Measurements from ENCODE around the gene GAS2. TPM values are rescaled to one million over a fixed set of nuclear protein-coding genes. Genes with fewer than 3 reads are reported as not detected.
"Not testable (repeated sequence)": the region's sequence is repeated elsewhere in the genome, so short reads cannot be mapped to it uniquely, and the experiment has no call there.

Gene GAS2
- 10 to 100 TPM in 2 of 4 donors, 1 to 10 TPM in 2; 8.6 to 13.5 (median 10.2) TPM for polyA plus RNA-seq (ENCODE audit: insufficient read length in 4 of 4)

DNA sequence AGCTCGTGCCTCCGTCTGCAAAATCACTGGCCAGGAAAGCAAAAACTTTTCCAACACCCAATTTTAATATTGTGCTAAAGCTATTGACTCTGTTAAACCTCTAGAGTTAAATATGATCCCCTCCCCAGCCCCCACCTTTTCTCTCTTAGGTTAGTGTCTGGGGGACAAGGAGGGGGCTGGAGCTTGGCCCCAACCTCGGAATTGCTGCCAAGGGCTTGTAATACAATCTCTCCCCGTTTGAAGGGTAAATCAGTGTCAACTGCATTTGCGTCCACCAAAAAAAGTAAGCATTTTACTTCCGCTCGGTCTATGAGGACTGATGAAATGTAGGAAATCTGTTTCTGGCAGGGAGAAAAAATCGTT is at the start of gene GAS2:
Gene GAS2 (plus strand): TSS at position 287 of the 363 bp plus-strand sequence. CDS start 8,259 bp downstream, outside the sequence.
- no peak for DNase-seq (ENCODE audit: low read depth in 4 of 4, low spot score in 3 of 4)

- no peak for DNase-seq (ENCODE audit: low read depth in 4 of 4, low spot score in 3 of 4)
Observed at GRCh38 chr11:22617868-22618267, 48.5 kb upstream of the GAS2 start.

DNA sequence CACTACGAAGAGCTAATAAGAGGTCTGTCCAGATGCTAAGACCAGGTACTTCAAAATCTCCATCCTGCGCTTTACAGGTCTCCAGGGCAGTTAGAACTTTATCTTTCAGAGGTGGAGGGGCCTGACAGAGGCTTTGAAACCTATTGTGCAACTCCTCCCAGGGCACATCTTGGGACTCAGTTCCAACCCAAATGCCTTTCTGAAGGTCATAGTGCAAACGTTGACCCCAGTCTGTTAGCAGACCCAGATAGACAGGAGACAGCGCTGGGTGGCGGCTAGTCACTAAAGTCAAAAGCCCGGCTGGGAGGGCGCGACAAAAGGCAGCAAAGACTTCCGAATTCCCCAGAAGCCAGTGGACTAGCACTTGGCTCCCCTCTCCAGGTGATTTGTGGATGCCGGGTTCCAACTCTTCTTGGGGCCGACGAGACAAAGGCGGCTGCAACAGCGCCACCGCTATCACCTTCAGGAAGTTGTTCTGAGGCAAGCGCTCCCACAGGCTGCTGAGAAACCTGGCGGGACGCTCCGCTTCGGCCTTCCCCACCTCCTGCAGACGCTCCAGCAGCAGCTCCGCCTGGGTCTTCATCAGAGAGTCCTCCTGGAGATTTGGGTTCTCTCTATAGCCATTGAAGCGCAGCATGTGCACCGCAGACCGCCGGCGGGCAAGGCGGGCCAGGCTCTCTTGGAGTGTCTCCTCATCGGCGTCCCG is 41.5 kb upstream of the GAS2 start:
- DNase-seq (ENCODE audit: low read depth in 4 of 4, low spot score in 3 of 4): peak in 3 of 4 donors; percentile 51 to 58 (median 51)

GRCh38 chr11:22625448-22626287 is 40.7 kb upstream of the GAS2 start, which contains the start of gene FANCF:
Gene FANCF (minus strand): TSS chr11:22625823. CDS start chr11:22625810, 13 bp downstream.
- peak; percentile 98 to 99 (median 99) for DNase-seq (ENCODE audit: low read depth in 4 of 4, low spot score in 3 of 4)

- DNase-seq (ENCODE audit: low read depth in 4 of 4, low spot score in 3 of 4): no peak
Observed at GRCh38 chr11:22626573-22627239, 39.7 kb upstream of the GAS2 start.

DNA sequence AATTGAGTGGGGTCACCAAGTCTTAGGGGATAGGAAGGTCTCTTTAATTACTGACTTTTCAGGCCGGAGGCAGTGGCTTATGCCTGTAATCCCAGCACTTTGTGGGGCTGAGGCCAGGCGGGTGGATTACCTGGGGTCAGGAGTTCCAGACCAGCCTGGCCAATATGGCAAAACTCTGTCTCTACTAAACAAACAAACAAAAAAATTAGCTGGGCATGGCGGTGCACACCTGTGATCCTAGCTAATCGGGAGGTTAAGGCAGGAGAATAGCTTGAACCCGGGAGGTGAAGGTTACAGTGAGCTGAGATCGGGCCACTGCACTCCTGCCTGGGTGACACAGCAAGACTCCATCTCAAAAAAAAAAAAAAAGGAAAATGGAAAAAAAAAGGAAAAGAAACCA is 39.0 kb upstream of the GAS2 start:
- DNase-seq (ENCODE audit: low read depth in 4 of 4, low spot score in 3 of 4): no peak

- no peak for DNase-seq (ENCODE audit: low read depth in 4 of 4, low spot score in 3 of 4)
Observed at GRCh38 chr11:22633354-22633902, 33.0 kb upstream of the GAS2 start.

DNA sequence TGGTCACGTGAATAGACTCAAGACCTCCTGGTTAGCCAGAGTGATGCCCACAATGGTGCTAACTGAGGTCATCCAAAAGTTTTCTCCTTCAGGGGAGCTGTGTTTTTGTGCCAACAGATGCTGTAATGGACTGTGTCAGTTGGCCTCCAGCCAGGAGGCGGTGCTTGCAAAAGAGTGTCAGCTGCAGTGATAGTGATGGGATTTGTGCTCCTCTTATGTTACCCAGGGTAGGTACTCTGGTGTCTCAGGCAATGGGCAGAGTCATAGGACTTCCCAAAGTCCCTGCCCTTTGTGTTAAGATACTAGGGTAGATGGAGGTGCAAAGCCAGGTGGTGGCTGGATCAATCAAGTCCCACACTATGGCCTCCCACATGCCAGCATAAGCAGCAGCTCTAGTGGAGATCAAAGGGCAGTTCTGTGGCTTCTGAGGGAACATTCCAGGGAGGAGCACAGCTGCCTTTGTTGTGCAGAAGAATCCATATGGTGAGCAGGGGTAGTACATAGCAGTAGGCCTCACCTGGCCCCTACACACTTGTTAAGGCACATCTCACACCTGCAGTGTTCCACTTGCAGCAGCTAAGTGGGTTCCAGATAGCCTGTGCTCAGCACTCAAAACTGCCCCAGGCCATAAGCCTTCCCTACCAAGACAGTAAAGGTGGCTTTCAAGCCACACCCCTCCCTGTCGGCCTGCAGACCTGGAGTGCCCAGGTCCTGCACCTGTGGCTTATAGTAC is 31.3 kb upstream of the GAS2 start:
- no peak for DNase-seq (ENCODE audit: low read depth in 4 of 4, low spot score in 3 of 4)

- no peak for DNase-seq (ENCODE audit: low read depth in 4 of 4, low spot score in 3 of 4)
Observed at GRCh38 chr11:22635689-22636088, 30.7 kb upstream of the GAS2 start.

- DNase-seq (ENCODE audit: low read depth in 4 of 4, low spot score in 3 of 4): no peak
Observed at GRCh38 chr11:22640862-22641261, 25.5 kb upstream of the GAS2 start.

- no peak for DNase-seq (ENCODE audit: low read depth in 4 of 4, low spot score in 3 of 4)
Observed at GRCh38 chr11:22641559-22641958, 24.9 kb upstream of the GAS2 start.

DNA sequence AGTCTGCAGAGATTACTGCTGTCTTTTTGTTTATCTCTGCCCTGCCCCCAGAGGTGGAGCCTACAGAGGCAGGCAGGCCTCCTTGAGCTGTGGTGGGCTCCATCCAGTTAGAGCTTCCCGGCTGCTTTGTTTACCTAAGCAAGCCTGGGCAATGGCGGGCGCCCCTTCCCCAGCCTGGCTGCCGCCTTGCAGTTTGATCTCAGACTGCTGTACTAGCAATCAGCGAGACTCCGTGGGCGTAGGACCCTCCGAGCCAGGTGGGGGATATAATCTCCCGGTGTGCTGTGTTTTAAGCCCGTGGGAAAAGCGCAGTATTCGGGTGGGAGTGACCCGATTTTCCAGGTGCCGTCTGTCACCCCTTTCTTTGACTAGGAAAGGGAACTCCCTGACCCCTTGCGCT is 14.1 kb upstream of the GAS2 start:
- DNase-seq (ENCODE audit: low read depth in 4 of 4, low spot score in 3 of 4): not testable (repeated sequence)

DNA sequence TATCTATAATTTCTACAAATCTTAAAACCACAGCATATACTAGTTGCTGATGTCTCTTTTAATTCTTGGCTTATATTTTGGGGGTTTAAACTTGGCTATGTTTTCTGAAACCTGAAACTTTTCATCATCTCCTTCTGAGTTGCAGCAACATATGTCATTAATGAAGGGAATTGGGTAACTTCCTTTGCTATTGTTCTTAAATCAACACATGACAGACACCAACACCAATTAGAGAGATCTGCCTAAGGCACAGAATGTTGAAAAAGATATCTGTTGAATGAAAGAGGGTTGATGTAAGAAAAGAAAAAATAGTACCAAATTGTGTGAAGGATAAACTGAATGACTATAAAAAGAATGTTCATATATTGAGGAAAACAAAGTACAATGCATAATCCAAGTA is 10.3 kb upstream of the GAS2 start:
- DNase-seq (ENCODE audit: low read depth in 4 of 4, low spot score in 3 of 4): no peak

- no peak for DNase-seq (ENCODE audit: low read depth in 4 of 4, low spot score in 3 of 4)
Observed at GRCh38 chr11:22657101-22657694, 9.2 kb upstream of the GAS2 start.

GRCh38 chr11:22659783-22660182 is 6.6 kb upstream of the GAS2 start:
- DNase-seq (ENCODE audit: low read depth in 4 of 4, low spot score in 3 of 4): no peak

GRCh38 chr11:22666688-22667439 is 453 bp downstream of the GAS2 start:
- peak in 2 of 4 donors; percentile 20 to 25 for DNase-seq (ENCODE audit: low read depth in 4 of 4, low spot score in 3 of 4)

- DNase-seq (ENCODE audit: low read depth in 4 of 4, low spot score in 3 of 4): no peak
Observed at GRCh38 chr11:22668005-22668796, 1.8 kb downstream of the GAS2 start.

DNA sequence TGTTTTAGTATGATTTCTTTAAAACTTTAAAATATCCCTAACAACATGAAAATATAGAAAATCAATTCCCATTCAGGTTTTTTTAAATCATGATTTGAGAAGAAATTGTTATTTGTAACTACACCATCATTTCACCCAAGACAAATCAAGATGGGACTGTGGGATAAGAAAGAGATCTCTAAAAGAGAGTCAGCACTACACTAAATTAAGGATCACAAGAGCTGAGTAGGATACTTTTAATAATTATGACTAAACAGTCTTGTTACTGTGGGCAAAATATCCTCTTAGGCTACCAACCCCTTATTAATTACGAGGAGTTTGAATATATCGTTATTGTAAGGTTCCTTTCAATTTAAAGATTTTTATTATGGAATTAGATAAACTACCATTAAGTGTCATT is 3.0 kb downstream of the GAS2 start:
- DNase-seq (ENCODE audit: low read depth in 4 of 4, low spot score in 3 of 4): no peak

Data from left renal pelvis (tissue), 4 donors.